ENCODE results near the gene SAMD10. TPM values are rescaled to one million over a fixed set of nuclear protein-coding genes. Genes with fewer than 3 reads are reported as not detected.

SAMD10 gene
- total RNA-seq, 1 donor from 2014 or later: 2.4 TPM

DNA sequence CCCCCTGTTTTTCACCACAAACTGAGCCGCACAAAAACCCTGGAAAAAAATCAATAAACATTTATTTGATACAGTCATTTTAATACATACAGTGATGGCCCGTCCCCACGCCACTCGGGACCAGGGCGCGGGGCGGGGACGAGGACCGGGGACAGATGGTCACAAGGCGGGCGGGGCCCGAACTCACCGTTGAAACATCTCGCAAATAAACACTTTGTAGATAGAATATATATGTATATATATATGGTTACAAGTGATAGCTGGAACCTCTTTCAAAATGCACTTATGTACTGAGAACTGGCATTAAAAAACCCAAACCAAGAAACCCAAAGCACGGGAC, 22.8 kb downstream of the SAMD10 start:
- DNase-seq (ENCODE audit: low read depth in 2 of 2): no peak

DNA sequence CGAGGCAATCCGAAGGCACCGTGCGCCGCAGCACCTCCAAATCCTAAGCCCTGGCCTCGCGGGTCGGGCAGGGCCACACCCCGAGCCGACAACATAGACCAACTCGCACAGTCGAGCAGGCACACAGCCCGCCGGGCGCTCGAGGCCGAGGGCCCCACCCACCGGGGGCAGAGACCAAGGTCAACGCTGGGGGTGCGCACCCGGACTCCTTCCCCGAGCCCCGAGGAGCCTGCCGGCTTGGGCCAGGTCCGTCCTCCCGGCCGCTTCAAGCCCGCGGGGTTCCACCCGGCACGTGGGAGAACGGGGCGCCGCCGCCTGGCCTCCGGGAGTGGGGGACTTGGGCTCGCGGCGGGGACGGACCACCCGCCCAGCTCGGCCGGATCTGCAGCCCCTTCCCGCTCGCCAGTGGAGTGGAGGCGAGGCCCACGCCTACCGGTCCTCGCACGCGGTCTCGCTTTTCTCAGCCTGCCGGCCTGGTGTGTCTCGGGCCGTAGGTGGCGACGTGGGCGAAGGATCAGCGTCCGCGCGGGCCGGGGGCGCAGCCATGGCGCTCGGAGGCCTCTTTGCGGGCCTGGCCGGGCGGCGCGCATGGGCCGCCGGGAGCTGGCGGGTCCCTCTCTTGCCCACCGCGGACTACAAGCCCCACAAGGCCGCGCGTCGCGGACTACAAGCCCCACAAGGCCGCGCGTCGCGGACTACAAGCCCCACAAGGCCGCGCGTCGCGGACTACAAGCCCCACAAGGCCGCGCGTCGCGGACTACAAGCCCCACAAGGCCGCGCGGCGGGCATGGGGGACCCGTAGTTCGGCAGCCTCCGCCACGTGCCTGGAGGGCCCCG, 23.4 kb downstream of the SAMD10 start, which contains the start of gene UCKL1:
Gene UCKL1, minus strand, starts transcription at position 590 of the 837 bp plus-strand sequence. Its CDS starts 44 bp downstream, at position 546.
- peak; percentile 80 to 95 for DNase-seq (ENCODE audit: low read depth in 2 of 2)

DNA sequence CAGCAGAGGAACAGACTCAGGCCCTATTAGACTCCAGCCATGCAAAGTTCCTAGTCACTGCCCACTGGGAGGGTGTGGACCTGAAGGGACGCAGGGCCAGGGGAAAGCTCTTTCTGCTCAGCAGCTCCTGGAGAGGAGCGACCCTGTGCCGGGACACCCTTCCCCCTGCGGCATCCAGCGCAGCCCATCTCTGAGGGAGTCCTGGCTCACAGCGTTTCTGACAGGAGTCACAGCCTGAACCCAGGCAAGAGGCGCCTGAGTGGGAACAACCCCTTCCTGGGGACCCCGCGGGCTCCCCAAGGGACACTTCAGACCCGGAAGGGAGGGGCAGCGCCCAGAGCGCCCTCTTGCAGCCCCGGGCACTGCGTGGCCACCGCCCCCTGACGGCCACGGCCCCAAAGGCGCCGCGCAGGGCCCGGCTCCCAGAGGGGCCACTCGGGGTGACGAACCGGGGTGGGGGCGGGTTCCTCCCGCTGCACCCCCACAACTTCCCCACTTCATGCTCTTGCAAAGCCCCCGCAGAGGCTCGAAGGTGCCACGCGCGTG, 24.1 kb downstream of the SAMD10 start:
- peak in 1 of 2 donors; percentile 35 for DNase-seq (ENCODE audit: low read depth in 2 of 2)

DNA sequence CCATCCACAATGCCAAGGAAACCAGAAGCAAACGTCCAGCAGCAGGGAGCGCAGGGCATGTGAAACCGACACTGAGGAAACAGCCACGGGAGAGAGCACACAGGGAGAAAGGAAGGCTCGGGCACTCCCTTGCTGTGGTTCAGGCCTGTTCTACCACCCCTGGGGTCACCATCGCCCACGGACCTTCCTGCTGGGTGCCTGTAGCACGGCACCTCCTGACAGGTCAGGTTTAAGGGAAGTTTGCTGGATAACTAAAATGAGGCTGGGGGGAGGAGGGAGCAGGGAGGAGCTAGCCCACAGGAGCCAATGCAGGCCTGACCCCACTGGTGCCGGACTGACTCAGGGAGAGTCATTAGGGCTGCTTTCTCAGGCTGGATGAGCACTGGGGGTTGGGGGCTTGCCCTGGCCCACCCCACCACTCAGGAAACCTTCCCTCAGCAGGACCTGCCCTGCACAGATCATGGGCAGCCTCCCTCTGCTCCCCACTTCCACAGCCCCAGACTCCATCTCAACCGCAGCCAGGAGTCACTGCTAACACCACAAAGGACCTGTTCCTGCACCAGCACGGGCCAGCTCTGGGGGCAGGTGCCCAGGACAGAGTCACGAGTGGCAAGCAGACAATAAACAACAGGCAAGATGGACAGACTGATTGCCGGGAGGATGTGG, 25.5 kb downstream of the SAMD10 start:
- DNase-seq (ENCODE audit: low read depth in 2 of 2): no peak

DNA sequence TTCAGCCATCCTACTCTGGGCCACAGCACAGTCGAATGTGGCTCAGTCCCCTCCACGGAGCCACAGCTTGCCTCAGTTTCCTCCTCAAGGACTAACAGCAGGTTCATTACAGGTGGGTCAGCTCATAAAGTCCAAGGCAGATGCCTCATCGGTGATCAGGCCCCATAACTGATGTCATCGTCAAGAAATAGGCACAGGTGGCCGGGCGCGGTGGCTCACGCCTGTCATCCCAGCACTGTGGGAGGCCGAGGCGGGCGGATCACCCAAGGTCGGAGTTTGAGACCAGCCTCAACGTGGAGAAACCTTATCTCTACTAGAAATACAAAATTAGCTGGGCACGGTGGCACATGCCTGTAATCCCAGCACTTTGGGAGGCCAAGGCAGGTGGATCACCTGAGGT, 26.7 kb downstream of the SAMD10 start:
- no peak for DNase-seq (ENCODE audit: low read depth in 2 of 2)

DNA sequence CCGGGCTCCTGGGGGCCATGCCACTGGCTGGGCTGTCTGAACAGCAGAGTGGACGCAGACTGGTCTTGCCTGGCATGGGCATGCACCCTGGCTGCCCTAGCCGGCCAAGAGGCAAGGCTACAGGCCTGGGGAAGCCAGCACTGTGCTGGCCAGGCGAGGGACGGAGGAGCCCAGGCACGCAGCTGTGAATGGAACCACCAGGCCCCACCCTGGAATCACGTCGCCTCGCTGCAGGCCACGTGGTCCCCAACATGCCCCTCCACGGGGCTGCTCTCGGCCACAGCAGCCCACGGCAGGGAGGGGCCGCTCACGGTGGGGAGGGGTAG, 27.3 kb downstream of the SAMD10 start:
- no peak for DNase-seq (ENCODE audit: low read depth in 2 of 2)

DNA sequence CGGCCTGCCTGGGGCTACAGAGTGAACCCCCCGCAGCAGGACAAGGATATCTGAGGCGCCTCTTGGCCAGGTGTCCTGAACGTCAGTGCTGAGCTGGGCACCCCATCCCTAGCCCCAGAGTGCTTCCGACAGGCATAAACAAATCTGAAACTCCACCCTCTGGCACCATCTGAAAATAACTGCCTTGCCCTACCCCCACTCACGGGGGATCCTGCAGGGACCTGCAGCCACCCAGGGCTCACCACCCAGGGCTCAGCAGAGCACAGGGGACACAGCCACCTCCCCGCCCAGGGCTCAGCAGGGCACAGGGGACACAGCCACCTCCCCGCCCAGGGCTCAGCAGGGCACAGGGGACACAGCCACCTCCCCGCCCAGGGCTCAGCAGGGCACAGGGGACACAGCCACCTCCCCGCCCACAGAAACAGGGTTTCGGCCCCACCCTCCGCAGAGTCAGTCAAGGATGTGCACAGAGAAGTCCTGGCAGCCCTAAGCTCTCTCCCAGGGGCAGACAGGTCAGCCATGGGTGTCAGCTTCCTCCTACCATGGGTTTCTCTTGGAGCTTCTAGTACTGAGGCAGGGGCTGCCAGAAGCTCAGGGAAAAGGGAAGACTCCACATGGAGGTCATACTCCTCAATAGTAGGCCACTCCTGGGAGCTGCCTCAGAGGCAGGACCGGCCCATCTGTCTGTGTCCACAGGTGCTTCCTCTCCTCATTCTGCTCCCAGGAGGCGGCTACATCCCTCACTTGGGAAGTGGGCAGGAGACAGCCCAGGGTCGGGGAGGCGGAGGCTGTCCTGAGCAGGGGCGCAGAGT, 27.8 kb downstream of the SAMD10 start:
- DNase-seq (ENCODE audit: low read depth in 2 of 2): no peak

DNA sequence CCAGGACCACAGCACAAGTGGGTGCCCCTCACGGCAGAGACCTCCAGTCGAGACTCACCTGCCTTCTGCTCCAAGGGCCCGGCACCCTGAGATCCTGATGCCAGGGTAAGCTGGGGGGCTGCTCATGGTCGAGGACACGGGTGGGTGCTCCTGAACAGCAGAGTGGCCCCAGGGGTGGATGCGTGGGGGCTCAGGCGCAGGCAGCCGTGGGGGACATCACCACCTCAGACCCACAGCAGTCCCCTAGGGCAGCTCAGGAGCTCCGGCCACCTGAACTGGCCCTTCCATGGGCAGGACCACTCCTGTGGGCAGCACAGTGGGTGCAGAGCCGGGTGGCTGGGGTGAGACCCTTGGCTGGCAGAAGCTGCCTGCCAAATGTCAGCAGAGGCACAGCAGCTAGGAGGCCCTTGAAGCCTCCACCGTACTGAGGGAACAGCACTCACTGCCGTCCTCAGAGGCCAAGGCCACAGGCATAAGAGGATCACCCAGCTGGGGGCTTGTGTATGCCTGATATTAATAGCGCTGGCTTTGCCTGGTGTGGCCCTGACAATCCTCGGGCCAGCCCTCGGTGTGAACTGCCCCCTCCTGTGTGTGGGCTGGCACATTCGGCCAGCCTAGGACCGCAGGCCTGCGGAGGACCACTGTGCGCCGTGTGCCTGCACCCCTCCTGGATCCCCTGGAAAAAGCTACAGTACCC, 28.6 kb downstream of the SAMD10 start:
- DNase-seq (ENCODE audit: low read depth in 2 of 2): no peak

DNA sequence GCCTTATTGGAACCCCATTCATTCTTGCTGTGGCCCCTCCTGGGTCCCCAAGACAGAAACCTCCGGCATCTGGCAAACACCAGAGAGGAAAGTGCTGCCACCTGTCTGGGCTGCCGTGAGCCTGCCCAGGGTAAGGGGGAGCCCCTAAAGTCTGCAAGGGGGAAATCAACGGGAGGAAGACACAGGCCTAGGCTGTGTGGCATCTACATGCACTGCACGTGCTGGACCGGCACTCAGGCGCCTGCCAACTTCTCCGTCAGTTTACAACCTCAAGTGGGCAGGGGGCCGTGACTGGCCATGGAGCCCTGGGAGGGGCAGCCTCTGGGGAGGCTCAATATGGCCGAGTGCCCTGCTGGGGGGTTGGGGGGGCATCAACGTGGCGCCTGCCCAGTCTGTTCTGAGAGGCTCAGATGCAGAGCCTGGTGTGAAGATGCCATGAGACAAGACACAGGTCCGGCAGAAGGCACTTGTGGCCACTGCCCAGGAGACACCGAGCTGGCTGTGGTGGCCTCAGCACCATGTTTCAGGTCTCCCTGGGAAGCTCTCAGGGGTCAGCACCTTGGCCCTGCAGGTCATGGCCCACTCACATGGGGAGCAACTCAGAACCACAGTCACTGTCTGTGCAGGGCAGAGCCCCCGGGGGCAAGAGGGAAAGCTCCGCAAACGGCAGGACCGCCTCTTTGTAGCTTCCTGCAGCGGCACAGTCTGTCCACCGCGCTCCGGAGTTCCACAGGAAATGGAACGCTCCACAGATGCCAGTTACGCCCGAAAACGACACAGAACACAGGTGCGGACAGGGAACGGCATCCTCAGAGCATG, 31.6 kb downstream of the SAMD10 start:
- DNase-seq (ENCODE audit: low read depth in 2 of 2): no peak

DNA sequence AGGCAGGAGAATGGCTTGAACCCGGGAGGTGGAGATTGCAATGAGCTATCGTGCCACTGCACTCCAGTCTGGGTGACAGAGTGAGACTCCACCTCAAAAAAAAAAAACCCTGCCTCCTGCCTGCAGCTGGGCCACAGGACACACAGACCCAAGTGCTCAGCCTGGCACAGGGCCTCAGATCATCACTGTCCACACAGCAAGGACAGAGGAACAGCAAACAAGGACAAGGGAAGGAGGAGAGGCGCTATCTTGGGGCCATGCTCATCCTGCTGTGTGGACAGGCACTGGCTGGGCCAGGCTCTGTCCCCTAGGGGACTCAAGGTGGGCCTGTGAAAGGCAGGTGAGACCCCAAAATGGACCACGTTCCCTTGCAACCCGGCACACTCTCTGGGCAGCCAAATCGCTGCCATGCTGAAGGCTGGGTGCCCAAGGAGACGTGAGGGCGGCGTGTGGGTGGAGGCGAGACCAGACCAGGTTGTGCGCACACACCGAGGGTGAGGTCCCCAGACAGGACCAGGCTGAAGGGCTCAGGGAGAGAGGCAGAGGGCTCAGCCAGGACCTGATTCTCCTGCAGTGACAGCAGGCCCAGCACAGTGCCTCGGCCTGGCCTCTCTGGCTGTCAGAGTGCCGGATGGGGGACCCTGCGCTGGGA, 32.3 kb downstream of the SAMD10 start:
- DNase-seq (ENCODE audit: low read depth in 2 of 2): no peak

DNA sequence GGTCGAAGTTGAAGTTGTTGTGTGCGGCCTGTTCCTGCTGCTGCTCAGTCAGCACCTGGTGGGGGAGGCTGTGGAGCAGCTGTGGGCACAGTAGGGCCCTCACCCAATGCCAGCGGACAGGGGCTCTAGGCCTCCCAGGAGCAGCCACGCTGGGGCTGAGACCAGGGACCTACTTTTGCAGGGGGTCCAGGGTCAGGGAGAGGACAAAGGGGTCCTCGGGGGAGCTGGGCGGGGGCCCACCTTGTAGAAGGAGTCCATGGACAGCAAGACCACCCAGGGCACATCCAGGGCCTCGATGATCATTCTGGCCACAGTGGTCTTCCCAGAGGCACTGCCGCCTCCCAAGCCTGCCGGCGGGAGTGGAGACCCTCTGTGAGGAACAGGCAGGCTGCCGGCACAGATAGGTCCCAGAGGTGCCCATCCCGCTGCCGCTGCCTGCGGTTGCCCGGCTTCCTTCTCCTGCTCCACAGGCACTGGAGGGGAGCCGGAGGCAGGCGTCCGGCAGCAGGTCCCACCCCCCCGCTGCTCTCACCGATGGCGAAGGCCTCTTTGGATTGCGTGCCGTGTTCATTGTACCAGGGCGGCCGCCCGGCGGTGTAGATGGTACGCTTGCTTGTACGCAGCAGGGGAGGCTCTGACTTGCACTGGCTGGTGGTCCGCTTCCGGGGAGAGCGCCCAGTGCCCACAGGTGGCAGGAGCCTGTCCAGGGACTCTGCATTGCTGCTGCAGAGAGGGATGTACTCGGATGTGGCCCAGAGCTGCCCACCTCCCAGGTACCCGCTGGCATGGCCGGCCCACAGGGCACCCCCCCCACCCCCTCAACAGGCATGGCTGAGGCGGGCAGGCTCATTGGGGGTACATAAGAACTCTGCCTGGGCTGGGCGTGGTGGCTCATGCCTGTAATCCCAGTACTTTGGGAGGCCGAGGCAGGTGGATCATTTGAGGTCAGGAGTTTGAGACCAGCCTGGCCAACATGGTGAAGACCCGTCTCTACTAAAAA, 33.2 kb downstream of the SAMD10 start:
- no peak for DNase-seq (ENCODE audit: low read depth in 2 of 2)

DNA sequence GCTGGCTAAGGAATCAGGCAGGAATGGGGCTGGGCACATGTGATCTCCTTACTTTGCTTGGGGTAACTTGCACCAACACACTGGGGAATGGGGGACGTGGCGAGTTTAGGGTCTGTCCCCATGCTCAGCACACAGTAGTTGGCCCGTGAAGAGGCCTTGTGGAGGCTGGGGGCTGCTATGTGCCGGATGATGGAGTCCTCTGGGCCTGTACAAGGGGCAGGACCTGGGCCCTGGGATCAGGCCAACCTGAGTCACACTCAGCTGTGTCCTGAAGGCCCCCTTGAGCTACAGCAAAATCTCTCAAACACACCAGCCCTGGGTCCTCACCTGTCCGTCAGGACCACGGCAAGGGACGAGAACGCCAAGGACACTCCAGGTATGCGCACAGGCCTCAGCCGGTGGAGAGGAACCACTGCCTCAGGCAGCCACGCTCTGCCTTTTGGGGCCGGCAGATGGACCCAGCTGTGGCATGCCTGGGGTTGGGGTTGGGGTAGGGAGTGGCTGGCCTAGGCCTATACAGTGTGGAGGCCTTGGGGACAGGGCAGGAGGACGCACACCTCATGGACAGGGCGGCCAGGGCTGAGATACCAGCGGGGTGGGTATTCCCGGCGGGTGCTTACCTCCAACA, 34.3 kb downstream of the SAMD10 start:
- no peak for DNase-seq (ENCODE audit: low read depth in 2 of 2)

DNA sequence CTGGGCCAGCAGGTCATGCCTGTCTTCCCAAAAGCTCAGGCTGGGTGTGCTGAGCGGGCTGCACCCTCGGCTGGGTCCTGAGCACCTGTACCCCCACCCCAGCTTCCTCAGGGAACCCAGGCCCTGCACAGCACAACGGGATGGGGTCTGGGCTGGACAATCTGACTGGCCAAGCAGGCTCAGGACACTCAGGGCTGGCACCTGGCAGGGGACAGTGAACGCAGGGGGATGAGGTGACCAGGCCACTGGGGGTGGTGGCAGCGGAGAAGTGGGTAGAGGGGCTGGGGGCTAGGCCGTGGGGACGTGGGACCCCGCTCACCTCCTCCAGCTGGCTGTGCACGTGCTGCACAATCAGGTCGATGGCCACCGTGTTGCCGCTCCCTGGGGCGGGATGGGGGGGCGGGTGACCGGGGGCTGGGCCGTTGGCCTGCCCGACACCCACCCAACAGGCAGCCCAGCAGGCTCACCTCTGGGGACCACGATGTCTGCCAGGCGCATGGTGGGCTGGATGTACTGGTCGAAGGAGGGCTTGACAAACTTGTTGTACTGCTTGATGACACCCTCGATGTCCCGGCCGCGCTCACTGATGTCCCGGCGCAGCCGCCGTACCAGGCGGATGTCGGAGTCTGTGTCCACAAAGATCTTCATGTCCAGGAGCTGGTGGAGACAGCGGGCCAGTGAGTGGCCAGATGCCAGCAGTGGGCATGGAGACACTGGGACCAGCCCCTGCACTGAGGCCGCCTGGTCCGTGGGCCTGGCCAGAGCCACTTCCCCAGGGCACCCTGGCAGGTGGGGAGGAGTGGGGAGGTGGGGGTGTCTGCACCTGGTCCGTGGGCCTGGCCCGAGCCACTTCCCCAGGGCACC, 35.1 kb downstream of the SAMD10 start:
- DNase-seq (ENCODE audit: low read depth in 2 of 2): no peak

DNA sequence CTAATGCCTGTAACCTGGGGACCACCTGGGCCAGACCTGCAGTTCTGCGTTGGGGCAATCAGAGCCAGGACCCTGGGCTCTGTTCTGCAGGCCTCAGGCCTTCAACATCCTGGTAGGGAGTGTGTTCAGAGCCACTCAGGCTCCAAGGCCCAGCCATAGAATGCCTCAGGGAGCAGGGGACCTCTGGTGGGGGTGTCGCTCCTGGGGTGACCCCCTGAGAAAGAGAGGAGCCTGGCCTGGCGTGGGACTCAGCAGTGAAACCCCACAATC, 35.7 kb downstream of the SAMD10 start:
- no peak for DNase-seq (ENCODE audit: low read depth in 2 of 2)

DNA sequence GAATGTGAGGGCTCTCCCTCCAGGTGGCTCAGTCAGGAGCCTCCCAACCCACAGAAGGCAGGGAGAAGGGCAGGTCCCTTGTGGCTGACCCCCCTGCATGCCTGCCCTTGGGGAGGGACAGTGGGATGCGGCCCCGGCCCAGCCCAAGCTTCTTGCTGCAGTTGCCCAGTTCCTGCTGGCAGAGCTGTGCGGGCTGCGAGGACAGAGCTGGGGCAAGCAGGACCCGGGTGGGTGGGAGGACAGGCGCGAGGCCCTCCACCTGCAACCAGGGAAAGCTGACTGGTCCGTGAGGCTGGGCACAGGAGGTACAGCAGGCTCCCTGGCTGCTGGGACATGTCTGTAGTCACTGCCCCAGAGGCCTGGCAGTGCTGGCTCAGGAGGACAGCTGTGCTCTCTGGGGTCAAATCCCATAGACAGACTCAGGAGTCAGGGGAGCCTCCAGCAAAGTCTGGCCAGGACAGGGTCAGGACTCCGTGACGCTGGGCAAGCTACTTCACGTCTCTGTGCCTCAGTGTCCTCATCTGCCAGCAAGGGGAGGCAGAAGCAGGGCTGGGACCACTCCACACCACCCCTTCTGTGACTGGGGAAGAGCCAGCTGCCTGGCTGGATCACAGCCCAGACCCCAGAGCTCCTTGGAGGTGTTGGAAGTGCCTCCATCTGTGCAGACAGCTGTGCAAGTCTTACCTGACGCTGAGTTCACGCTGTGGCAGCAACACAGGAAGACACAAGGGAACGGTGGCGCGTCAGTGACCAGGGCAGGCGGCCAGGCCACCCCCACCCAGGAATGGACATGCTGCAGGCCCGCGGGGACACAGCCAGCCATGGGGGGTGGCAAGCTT, 36.3 kb downstream of the SAMD10 start:
- no peak for DNase-seq (ENCODE audit: low read depth in 2 of 2)

DNA sequence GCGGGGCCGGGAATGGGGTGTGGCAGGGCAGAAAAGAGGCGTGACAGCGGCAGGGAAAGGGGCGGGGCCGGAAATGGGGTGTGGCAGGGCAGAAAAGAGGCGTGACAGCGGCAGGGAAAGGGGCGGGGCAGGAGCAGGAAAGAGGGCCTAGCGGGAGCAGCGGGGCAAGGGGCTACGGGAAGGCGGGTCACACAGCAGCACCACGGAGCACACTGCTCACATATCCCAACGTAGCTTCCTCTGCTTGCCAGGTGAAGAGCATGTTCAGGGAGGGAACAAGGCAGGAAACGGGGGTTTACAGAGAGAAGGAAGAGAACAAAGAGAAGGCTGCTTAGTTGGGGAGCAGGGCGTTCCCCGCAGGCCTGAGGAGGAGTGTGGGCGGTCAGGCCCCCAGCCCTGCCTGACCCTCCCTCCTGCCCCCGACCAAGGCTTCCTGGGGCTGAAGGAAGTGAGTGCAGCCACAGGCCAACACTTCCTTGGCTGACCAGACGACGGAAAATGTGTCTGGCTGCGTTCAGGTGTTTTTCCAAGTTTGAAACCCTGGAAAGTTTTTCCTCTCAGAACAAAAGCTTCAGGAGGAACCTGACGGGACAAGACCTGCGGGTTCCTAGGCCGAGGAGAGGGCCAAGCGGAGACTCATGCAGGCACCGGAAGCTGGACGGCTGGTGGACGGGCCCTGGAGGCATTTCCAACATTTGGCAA, 37.0 kb downstream of the SAMD10 start:
- peak; percentile 37 to 63 for DNase-seq (ENCODE audit: low read depth in 2 of 2)

Data from dermis microvascular lymphatic vessel endothelial cell (primary cell).